Ishikawa (cell line): ENCODE data around the gene CCL15.

Experiments
- CEBPB ChIP-seq: IDR thresholded peaks from 2 replicates; pipeline ENCODE4 v1.6.1; 2012
- CREB1 ChIP-seq: IDR thresholded peaks from 2 replicates; pipeline ENCODE4 v1.6.1; 2012; ENCODE audit warnings: low read depth
- EGR1 ChIP-seq: IDR thresholded peaks from 2 replicates; pipeline ENCODE4 v1.6.1; 2012
- EP300 ChIP-seq: IDR thresholded peaks from 2 replicates; pipeline ENCODE4 v1.6.1; 2012; ENCODE audit warnings: borderline replicate concordance
- FOXM1 ChIP-seq: IDR thresholded peaks from 2 replicates; pipeline ENCODE4 v1.6.1; 2012; ENCODE audit warnings: low read depth, borderline replicate concordance
- NFIC ChIP-seq: IDR thresholded peaks from 2 replicates; pipeline ENCODE4 v1.6.1; 2012
- RAD21 ChIP-seq: IDR thresholded peaks from 2 replicates; pipeline ENCODE4 v1.6.1; 2012; ENCODE audit warnings: low read depth
- TAF1 ChIP-seq: IDR thresholded peaks from 2 replicates; pipeline ENCODE4 v1.6.1; 2012; ENCODE audit warnings: low read depth, mild to moderate bottlenecking
- TCF12 ChIP-seq: IDR thresholded peaks from 2 replicates; pipeline ENCODE4 v1.6.1; 2012; ENCODE audit warnings: low read depth
- TEAD4 ChIP-seq: IDR thresholded peaks from 2 replicates; pipeline ENCODE4 v1.6.1; 2012
- YY1 ChIP-seq: IDR thresholded peaks from 2 replicates; pipeline ENCODE4 v1.6.1; 2012; ENCODE audit warnings: low read depth
- ZBTB7A ChIP-seq: IDR thresholded peaks from 2 replicates; pipeline ENCODE4 v1.6.1; 2012; ENCODE audit warnings: low read depth
- TF ChIP-seq, protein P1 (sequence below): IDR thresholded peaks from 2 replicates; pipeline ENCODE4 v1.6.1; 2012
- TF ChIP-seq, protein P2 (sequence below): IDR thresholded peaks from 2 replicates; pipeline ENCODE4 v1.6.1; 2012; ENCODE audit warnings: low read depth, mild to moderate bottlenecking
- TF ChIP-seq, protein P3 (sequence below): IDR thresholded peaks from 2 replicates; pipeline ENCODE4 v1.6.1; 2012

CCL15 gene

DNA sequence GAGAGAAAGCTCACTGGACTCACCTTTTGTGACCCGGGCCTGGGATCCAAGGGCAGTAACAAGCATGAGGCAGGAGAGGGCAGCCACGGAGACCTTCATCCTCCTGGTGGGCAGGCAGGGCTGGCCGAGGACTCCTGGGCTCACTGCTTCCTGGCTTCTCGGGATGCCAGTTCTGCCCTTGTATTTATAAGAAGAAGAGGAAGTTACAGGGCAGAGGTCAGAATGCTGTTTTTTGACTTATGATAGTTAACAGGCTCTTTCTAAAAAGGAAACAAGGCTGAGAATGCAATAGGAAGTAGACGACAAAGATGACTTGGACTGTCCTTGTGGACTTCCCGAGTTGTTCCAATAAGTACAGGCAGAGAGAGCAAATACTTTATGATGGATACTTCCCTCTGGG lies 16.4 kb upstream of the CCL15 start, which contains the start of gene CCL23:
Gene CCL23, minus strand, starts transcription at position 174 of the 400 bp plus-strand sequence. Its CDS starts 75 bp downstream, at position 99.
- TF ChIP-seq FOXM1 (no peak), ZBTB7A (no peak), TAF1 (no peak), TCF12 (no peak), EP300 (no peak), TEAD4 (no peak), CREB1 (no peak)
- TF ChIP-seq, protein P1, sequence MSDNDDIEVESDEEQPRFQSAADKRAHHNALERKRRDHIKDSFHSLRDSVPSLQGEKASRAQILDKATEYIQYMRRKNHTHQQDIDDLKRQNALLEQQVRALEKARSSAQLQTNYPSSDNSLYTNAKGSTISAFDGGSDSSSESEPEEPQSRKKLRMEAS, result no peak

DNA sequence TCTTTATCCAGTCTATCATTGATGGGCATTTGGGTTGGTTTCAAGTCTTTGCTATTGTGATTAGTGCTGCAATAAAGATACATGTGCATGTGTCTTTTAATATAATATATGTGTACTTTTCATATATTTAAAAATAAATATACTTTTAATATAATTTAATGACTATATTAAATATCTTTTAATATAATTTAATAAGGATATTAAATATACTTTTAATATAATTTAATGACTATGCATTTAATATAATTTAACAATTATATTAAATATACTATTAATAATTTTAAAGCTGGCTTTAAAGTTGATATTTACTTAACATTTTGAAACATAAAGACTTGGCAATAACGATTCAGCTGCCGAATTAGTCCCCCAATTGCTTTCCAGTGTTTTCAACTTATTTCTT lies 15.2 kb upstream of the CCL15 start:
- TF ChIP-seq, protein P2, sequence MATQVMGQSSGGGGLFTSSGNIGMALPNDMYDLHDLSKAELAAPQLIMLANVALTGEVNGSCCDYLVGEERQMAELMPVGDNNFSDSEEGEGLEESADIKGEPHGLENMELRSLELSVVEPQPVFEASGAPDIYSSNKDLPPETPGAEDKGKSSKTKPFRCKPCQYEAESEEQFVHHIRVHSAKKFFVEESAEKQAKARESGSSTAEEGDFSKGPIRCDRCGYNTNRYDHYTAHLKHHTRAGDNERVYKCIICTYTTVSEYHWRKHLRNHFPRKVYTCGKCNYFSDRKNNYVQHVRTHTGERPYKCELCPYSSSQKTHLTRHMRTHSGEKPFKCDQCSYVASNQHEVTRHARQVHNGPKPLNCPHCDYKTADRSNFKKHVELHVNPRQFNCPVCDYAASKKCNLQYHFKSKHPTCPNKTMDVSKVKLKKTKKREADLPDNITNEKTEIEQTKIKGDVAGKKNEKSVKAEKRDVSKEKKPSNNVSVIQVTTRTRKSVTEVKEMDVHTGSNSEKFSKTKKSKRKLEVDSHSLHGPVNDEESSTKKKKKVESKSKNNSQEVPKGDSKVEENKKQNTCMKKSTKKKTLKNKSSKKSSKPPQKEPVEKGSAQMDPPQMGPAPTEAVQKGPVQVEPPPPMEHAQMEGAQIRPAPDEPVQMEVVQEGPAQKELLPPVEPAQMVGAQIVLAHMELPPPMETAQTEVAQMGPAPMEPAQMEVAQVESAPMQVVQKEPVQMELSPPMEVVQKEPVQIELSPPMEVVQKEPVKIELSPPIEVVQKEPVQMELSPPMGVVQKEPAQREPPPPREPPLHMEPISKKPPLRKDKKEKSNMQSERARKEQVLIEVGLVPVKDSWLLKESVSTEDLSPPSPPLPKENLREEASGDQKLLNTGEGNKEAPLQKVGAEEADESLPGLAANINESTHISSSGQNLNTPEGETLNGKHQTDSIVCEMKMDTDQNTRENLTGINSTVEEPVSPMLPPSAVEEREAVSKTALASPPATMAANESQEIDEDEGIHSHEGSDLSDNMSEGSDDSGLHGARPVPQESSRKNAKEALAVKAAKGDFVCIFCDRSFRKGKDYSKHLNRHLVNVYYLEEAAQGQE, result no peak
- TF ChIP-seq EP300 (no peak), TEAD4 (no peak), RAD21 (no peak), ZBTB7A (no peak), NFIC (no peak), CEBPB (no peak), TCF12 (no peak), TAF1 (no peak)
- TF ChIP-seq, protein P1, result no peak

DNA sequence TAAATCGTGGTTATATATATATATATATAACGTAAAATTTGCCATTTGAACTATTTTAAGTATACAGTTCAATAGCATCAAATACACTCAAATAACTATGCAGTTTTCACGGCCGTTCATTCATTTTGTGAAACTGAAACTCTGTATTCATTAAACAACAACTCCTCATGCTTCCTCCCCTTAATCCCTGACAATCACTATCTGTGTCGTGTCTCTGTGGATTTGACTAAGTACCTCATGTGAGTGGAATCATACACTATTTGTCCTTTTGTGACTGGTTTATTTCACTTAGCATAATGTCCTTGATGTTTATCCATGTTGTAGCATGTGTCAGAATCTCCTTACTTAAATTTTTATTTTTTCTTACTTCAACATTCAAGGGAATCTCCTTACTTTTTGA lies 13.6 kb upstream of the CCL15 start:
- TF ChIP-seq ZBTB7A, result no peak
- no peak for TF ChIP-seq NFIC
- no peak for TF ChIP-seq EGR1
- TF ChIP-seq CREB1, result no peak
- TF ChIP-seq TEAD4, result no peak

DNA sequence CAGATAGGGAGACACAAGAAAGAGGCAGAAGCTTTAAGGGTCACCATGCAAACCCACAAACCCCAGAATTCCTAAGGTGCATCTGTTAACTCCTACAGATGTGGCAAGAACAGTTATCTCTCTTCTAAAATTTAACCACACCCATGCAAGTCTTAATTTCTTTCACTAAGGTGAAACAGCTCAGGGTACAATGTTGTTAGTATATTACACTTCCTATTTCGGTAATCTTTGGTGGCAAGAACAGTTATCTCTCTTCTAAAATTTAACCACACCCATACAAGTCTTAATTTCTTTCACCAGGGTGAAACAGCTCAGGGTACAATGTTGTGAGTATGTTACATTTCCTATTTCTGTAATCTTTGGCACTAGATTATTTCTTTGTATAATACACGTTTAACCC lies 9.8 kb upstream of the CCL15 start:
- TF ChIP-seq NFIC (no peak), TCF12 (no peak)

DNA sequence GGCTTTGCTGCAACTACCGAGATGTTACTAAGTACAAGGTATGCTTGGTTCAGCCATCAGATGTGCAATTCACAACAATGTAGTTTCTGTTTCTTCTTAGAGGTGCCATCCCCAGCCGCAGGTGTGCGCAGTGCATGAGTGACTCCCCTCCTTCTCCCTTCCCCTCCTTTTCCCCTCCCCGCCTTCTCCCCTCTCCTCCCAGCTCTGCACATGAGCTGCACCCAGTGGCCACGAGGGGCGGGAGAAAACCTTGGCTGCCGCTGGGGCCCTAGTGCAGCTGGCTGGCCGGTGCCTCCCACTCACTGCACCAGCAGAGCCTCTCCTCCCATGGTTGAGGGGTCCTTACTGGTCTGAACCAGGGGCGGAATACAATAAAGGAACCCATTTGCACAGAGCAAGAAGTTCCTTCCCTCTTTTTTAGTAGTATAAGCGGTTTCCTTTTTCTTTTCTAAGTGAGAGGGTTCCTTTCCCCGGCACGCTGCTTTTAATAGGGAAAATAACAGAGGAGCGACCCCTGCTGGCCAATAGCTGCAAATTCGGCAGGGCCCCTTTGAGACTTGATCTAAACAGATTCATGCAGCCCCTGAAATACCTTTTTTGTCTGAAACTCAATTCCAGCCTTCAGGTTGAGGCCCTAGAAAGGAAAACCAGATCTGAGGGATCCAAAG lies 7.8 kb upstream of the CCL15 start:
- no peak for TF ChIP-seq TCF12
- no peak for TF ChIP-seq YY1
- no peak for TF ChIP-seq NFIC
- TF ChIP-seq TAF1, result no peak
- TF ChIP-seq EGR1, result no peak
- TF ChIP-seq EP300, result no peak
- no peak for TF ChIP-seq CEBPB
- no peak for TF ChIP-seq CREB1
- TF ChIP-seq, protein P2, result no peak
- no peak for TF ChIP-seq FOXM1
- no peak for TF ChIP-seq ZBTB7A
- TF ChIP-seq TEAD4, result no peak
- TF ChIP-seq, protein P3, sequence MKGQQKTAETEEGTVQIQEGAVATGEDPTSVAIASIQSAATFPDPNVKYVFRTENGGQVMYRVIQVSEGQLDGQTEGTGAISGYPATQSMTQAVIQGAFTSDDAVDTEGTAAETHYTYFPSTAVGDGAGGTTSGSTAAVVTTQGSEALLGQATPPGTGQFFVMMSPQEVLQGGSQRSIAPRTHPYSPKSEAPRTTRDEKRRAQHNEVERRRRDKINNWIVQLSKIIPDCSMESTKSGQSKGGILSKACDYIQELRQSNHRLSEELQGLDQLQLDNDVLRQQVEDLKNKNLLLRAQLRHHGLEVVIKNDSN, result no peak
- TF ChIP-seq, protein P1, result no peak
- no peak; the same call in 1 of the 2 replicates for TF ChIP-seq RAD21

DNA sequence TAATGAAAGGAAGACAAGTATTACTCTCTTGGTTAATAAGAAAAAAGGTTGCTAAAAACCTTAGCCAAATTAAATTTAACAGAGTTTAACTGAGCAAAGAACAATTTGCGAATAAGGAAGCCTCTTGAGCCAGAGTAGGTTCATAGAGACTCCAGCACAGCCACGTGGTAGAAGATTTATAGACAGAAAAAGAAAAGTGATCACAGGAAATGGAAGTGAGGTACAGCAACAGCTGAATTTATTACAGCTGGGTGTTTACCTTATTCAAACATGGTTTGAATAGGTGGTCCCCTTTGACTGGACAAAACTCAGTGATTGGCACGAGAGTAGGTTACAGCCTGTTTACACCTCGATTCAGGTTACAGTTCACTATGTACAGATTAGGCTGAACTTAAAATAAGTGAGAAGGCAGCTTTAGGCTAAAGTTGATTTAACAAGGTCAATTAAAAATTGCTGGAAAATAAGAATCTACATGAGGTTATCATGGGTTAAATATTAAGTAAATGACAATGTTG lies 3.3 kb upstream of the CCL15 start:
- TF ChIP-seq RAD21 (no peak), CREB1 (no peak), CEBPB (no peak), NFIC (no peak), TAF1 (no peak), ZBTB7A (no peak), YY1 (no peak), TEAD4 (no peak), EP300 (no peak), TCF12 (no peak), EGR1 (no peak), FOXM1 (no peak)
- TF ChIP-seq, protein P1, result no peak
- TF ChIP-seq, protein P3, result no peak
- TF ChIP-seq, protein P2, result no peak
